Tibial nerve (tissue), 4 donors: ENCODE data around the gene RAB8A.

Source experiments
- CTCF ChIP-seq, 5 experiments: fragments of 200-600 bp in 3 of 5; fragments of 450-650 bp in 2 of 5; sonication (generic) in 3 of 5; IDR thresholded peaks; one replicate each; pipeline ENCODE4 v1.5.1; 2016 to 2019; ENCODE audit warnings: antibody characterized with exemption in 5 of 5, mild to moderate bottlenecking in 3 of 5, moderate library complexity in 2 of 5
- EP300 ChIP-seq, 2 donors: sonication (generic); formaldehyde crosslinking; IDR thresholded peaks; one replicate each; pipeline ENCODE4 v1.6.1; 2017; ENCODE audit warnings: antibody characterized with exemption in 2 of 2, mild to moderate bottlenecking in 1 of 2

- TF ChIP-seq CTCF (IDR thresholded peaks at IDR 0.05) (no peak), EP300 (IDR thresholded peaks at IDR 0.05) (no peak)
These were observed 38.2 kb upstream of the RAB8A start for GRCh38 chr19:16073481-16073880.
